ENCODE data around the gene AVPR2. TPM values are rescaled to one million over a fixed set of nuclear protein-coding genes. Genes with fewer than 3 reads are reported as not detected.

The AVPR2 gene
- total RNA-seq, 4 donors from 2014 or later, result 2.1 to 9.3 (median 5.7) TPM

DNA sequence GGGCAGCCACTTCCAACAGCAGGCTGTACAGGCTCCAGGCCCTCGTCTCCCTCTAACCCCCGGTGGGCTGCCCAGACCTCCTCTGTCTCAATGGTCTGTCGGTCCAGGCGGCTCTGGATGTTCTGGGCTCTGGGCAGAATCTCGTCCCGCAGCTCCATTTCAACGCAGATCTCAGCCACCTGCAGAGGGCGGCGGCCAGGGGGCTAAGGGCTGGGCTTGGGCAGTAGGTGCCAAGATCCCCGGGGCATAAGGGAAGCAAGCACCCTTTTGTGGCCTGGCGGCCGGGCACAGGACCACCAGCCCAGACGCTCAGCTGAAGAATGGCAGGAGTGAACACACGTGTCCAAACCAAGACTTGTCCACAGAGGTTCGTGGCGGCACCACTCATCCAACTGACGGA, 9.2 kb downstream of the AVPR2 start:
- TF ChIP-seq EP300 (IDR thresholded peaks at IDR 0.05), result no peak
- TF ChIP-seq, protein P1, sequence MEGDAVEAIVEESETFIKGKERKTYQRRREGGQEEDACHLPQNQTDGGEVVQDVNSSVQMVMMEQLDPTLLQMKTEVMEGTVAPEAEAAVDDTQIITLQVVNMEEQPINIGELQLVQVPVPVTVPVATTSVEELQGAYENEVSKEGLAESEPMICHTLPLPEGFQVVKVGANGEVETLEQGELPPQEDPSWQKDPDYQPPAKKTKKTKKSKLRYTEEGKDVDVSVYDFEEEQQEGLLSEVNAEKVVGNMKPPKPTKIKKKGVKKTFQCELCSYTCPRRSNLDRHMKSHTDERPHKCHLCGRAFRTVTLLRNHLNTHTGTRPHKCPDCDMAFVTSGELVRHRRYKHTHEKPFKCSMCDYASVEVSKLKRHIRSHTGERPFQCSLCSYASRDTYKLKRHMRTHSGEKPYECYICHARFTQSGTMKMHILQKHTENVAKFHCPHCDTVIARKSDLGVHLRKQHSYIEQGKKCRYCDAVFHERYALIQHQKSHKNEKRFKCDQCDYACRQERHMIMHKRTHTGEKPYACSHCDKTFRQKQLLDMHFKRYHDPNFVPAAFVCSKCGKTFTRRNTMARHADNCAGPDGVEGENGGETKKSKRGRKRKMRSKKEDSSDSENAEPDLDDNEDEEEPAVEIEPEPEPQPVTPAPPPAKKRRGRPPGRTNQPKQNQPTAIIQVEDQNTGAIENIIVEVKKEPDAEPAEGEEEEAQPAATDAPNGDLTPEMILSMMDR (IDR thresholded peaks at IDR 0.05), result no peak
- TF ChIP-seq POLR2A (IDR thresholded peaks at IDR 0.05), result no peak
- H3K27me3 ChIP-seq, result no peaks in the 10 kb centered on the region
- no peak overlapping the region for H3K4me3 ChIP-seq
- DNase-seq (ENCODE audit: low spot score in 2 of 2), result no peak
- H3K36me3 ChIP-seq, result no peaks in the 10 kb centered on the region
- no peak overlapping the region for H3K27ac ChIP-seq
- no peaks in the 10 kb centered on the region for H3K9me3 ChIP-seq
- no peaks in the 10 kb centered on the region for H3K4me1 ChIP-seq
- whole genome bisulfite sequencing, 2 donors, result 86 to 91% methylated on average over 9 to 17 of the region's 17 CpGs

DNA sequence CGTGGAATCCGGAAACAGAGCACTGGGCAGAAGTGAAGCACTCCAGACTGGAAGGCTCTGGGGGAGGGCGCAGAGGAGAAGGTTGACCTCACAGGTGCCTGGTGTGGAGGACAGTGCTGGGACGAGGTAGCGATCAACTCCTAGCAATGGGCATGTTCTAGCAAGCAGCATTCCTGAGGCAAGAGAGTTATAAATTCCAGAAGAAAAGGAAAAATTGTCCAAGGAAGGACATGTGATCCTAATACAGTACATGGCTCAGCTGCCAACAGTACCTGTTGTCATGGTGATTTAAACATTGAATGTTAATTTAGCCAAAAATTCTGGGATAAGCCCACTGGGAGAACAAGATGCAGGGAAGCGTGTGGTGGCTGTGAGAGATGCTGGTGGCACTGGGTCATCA, 13.4 kb downstream of the AVPR2 start:
- TF ChIP-seq, protein P1 (IDR thresholded peaks at IDR 0.05), result no peak
- TF ChIP-seq EP300 (IDR thresholded peaks at IDR 0.05), result no peak
- no peak for TF ChIP-seq POLR2A (IDR thresholded peaks at IDR 0.05)
- Histone ChIP-seq H3K4me1 (peaks cover 0 to 21% (median 5%) of the 10 kb centered on the region in 4 donors), H3K36me3 (no peaks in the 10 kb centered on the region), H3K9me3 (no peaks in the 10 kb centered on the region), H3K27ac (no peak overlapping the region), H3K27me3 (no peaks in the 10 kb centered on the region), H3K4me3 (no peak overlapping the region)
- no peak for DNase-seq (ENCODE audit: low spot score in 2 of 2)
- 81 to 85% methylated on average over 6 of the region's 6 CpGs for WGBS, 2 donors

DNA sequence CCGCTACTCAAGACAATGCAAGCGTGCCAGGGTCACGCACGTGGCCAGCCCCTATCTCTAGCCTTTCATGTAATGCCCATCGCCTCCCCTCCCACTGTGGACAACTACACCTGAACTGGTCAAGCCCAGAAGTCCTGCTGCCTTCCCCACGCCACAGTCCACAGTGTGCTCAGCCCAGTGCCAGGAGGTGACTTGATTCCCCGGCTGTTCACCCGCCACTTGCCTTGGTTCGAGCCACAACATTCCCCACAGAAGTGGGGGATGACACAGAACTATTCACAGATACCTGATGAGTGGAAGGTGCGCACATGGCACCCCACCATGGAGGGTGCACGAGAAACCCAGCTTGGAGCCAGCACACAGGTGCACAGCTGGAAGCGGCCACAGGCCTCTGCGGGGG, 14.8 kb downstream of the AVPR2 start:
- H3K27me3 ChIP-seq, result peaks cover 0 to 13% of the 10 kb centered on the region in 2 donors
- 91 to 99% methylated on average over 12 to 13 of the region's 13 CpGs for WGBS, 2 donors
- no peak overlapping the region for H3K4me3 ChIP-seq
- H3K9me3 ChIP-seq, result no peaks in the 10 kb centered on the region
- H3K27ac ChIP-seq, result no peak overlapping the region
- no peaks in the 10 kb centered on the region for H3K36me3 ChIP-seq
- no peak for DNase-seq (ENCODE audit: low spot score in 2 of 2)
- TF ChIP-seq EP300 (IDR thresholded peaks at IDR 0.05) (no peak), POLR2A (IDR thresholded peaks at IDR 0.05) (no peak)
- TF ChIP-seq, protein P1 (IDR thresholded peaks at IDR 0.05), result no peak
- H3K4me1 ChIP-seq, result peaks cover 0 to 35% (median 7%) of the 10 kb centered on the region in 4 donors

DNA sequence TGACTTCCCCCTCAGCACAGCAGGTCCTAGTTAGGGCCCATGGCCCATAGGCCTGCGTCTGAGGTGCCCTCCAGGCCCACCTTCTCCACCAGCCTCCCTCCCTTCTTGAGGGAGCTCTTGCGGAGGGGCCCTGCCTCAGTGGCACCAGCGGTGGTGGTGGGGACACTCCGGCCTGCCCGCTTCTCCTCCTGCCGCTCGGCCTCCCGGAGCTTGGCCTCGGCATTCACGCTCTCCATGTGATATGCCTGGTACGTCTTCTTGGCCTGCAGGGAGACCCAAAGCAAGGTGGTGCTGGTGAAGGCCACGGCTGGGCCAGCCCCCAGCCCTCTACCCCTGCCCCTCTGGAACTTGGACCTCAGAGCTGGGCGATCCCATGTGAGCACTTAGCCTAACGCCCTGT, 16.1 kb downstream of the AVPR2 start:
- DNase-seq (ENCODE audit: low spot score in 2 of 2), result no peak
- 94 to 100% methylated on average over 1 to 13 of the region's 14 CpGs for WGBS, 2 donors
- H3K27ac ChIP-seq, result no peak overlapping the region

DNA sequence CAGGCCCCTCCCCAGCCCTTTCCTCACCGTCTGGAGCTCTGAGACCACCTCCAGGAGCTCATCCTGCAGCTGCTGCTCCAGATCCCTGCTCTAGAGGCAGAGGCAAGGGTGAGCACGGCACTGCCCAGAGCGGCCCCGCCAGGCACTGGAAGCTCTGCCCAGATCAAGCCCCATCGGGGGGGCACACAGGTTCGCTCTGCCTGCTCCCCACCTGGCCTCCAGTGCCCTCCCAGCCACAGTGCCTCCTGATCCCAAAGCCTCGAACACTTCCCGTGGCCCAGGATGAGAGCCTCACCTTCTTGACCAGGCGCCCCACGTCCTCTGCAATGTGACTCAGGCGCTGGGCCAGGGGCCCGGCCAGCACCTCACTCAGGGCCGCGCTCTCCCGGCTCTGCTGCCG, 16.6 kb downstream of the AVPR2 start:
- 73 to 100% methylated on average over 3 to 16 of the region's 16 CpGs for WGBS, 2 donors
- Histone ChIP-seq H3K27me3 (peaks cover 0 to 15% of the 10 kb centered on the region in 2 donors), H3K9me3 (no peaks in the 10 kb centered on the region), H3K27ac (no peak overlapping the region), H3K36me3 (no peaks in the 10 kb centered on the region), H3K4me3 (no peak overlapping the region), H3K4me1 (peaks cover 0 to 48% (median 8%) of the 10 kb centered on the region in 4 donors)
- no peak for DNase-seq (ENCODE audit: low spot score in 2 of 2)
- no peak for TF ChIP-seq EP300 (IDR thresholded peaks at IDR 0.05)
- TF ChIP-seq POLR2A (IDR thresholded peaks at IDR 0.05), result no peak
- TF ChIP-seq, protein P1 (IDR thresholded peaks at IDR 0.05), result no peak

More for the DNA sequence above, 16.1 kb downstream of the AVPR2 start:
- H3K27me3 ChIP-seq, result peaks cover 0 to 15% of the 10 kb centered on the region in 2 donors
- H3K4me3 ChIP-seq, result no peak overlapping the region
- peaks cover 0 to 44% (median 8%) of the 10 kb centered on the region in 4 donors for H3K4me1 ChIP-seq
- TF ChIP-seq POLR2A (IDR thresholded peaks at IDR 0.05), result no peak
- no peak for TF ChIP-seq EP300 (IDR thresholded peaks at IDR 0.05)
- TF ChIP-seq, protein P1 (IDR thresholded peaks at IDR 0.05), result no peak
- no peaks in the 10 kb centered on the region for H3K36me3 ChIP-seq
- no peaks in the 10 kb centered on the region for H3K9me3 ChIP-seq
